ENCODE data around the gene CLIP4.

DNA sequence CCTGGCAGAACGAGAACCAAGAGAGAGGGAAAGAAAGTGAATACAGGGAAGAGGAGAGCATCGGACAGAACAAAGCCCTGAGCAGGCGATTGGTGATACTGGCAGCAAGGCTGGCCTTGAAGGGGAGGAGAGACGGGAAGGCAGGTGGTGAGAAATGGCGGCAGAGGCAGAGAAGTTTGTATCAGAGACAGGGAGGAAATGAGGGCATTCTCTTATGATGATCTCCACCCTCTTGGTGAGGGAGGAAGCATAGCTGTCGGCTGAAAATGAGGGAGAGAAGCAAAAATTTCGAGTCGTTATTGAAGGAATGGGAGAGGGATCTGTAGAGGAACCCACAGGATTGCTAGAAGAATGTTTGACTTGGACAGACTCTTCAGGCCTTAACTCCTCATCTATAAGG lies 80.6 kb downstream of the CLIP4 start:
- TF ChIP-seq CHD2 (IDR thresholded peaks at IDR 0.05; ENCODE audit: low read length, partially characterized antibody), result no peak
- TF ChIP-seq RAD21 (IDR thresholded peaks at IDR 0.05; ENCODE audit: low read length), result no peak
- no peak for TF ChIP-seq TAF1 (IDR thresholded peaks at IDR 0.05; ENCODE audit: borderline replicate concordance, low read depth, low read length)
- TF ChIP-seq, protein P1, sequence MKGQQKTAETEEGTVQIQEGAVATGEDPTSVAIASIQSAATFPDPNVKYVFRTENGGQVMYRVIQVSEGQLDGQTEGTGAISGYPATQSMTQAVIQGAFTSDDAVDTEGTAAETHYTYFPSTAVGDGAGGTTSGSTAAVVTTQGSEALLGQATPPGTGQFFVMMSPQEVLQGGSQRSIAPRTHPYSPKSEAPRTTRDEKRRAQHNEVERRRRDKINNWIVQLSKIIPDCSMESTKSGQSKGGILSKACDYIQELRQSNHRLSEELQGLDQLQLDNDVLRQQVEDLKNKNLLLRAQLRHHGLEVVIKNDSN (IDR thresholded peaks at IDR 0.05; ENCODE audit: borderline replicate concordance, low read depth), result no peak
- no peak for TF ChIP-seq EZH2phosphoT487 (IDR thresholded peaks at IDR 0.05; ENCODE audit: borderline replicate concordance, low read depth)
- TF ChIP-seq, protein P2, sequence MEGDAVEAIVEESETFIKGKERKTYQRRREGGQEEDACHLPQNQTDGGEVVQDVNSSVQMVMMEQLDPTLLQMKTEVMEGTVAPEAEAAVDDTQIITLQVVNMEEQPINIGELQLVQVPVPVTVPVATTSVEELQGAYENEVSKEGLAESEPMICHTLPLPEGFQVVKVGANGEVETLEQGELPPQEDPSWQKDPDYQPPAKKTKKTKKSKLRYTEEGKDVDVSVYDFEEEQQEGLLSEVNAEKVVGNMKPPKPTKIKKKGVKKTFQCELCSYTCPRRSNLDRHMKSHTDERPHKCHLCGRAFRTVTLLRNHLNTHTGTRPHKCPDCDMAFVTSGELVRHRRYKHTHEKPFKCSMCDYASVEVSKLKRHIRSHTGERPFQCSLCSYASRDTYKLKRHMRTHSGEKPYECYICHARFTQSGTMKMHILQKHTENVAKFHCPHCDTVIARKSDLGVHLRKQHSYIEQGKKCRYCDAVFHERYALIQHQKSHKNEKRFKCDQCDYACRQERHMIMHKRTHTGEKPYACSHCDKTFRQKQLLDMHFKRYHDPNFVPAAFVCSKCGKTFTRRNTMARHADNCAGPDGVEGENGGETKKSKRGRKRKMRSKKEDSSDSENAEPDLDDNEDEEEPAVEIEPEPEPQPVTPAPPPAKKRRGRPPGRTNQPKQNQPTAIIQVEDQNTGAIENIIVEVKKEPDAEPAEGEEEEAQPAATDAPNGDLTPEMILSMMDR (IDR thresholded peaks at IDR 0.05), result no peak
- no peak for TF ChIP-seq MXI1 (IDR thresholded peaks at IDR 0.05; ENCODE audit: low read depth, low read length)
- no peak for TF ChIP-seq RXRA (IDR thresholded peaks at IDR 0.05; ENCODE audit: borderline replicate concordance, low read depth)
- no peak for TF ChIP-seq YY1 (IDR thresholded peaks at IDR 0.05; ENCODE audit: low read depth)
- no peak for TF ChIP-seq RCOR1 (IDR thresholded peaks at IDR 0.05; ENCODE audit: low read length)

Data from SK-N-SH (cell line).